GM23338 (cell line): Measurements from ENCODE around the gene KAT2B. TPM values are rescaled to one million over a fixed set of nuclear protein-coding genes. Genes with fewer than 3 reads are reported as not detected.

Experiments
- ATAC-seq: fragments of 200-7000 bp; cut with Tn5 transposase; 3 replicates; pipeline ENCODE4 v1.9.1; 2020
- DNase-seq: peaks from one replicate; pipeline ENCODE4 v3.0.0-alpha.2; 2015; ENCODE audit warnings: low spot score
- H2AFZ ChIP-seq: fragments of 200-600 bp; sonication (generic); 2 replicates; pipeline ENCODE4 v1.8.0; 2016; ENCODE audit warnings: antibody characterized with exemption, mild to moderate bottlenecking, moderate library complexity
- H3F3A ChIP-seq: fragments of 200-600 bp; sonication (generic); replicated peaks from 2 replicates; pipeline ENCODE4 v1.8.0; 2017; ENCODE audit warnings: antibody characterized with exemption, mixed run types, low read depth
- H3K27ac ChIP-seq: fragments of 200-600 bp; sonication (generic); 2 replicates; pipeline ENCODE4 v1.6.1; 2016; ENCODE audit warnings: low read depth
- H3K27me3 ChIP-seq: fragments of 200-600 bp; sonication (generic); 2 replicates; pipeline ENCODE4 v1.8.0; 2016; ENCODE audit warnings: mild to moderate bottlenecking, mixed run types, moderate library complexity; ENCODE audit not compliant: insufficient read depth
- H3K36me3 ChIP-seq: fragments of 200-600 bp; sonication (generic); 2 replicates; pipeline ENCODE4 v1.8.0; 2016; ENCODE audit warnings: mild to moderate bottlenecking; ENCODE audit not compliant: insufficient read depth
- H3K4me1 ChIP-seq: fragments of 200-600 bp; sonication (generic); 2 replicates; pipeline ENCODE4 v1.8.0; 2016; ENCODE audit warnings: mild to moderate bottlenecking, moderate library complexity; ENCODE audit not compliant: insufficient read depth
- H3K4me2 ChIP-seq: fragments of 200-600 bp; sonication (generic); 2 replicates; pipeline ENCODE4 v1.7.1; 2017; ENCODE audit warnings: mixed run types
- H3K4me3 ChIP-seq: fragments of 200-600 bp; sonication (generic); 2 replicates; pipeline ENCODE4 v1.6.1; 2016; ENCODE audit warnings: mixed run types
- H3K79me2 ChIP-seq: fragments of 200-600 bp; sonication (generic); replicated peaks from 2 replicates; pipeline ENCODE4 v1.8.0; 2017; ENCODE audit warnings: mild to moderate bottlenecking; ENCODE audit not compliant: insufficient read depth
- H3K9me2 ChIP-seq: fragments of 200-600 bp; sonication (generic); 2 replicates; pipeline ENCODE4 v1.8.0; 2017; ENCODE audit not compliant: insufficient read depth
- H4K20me1 ChIP-seq: fragments of 200-600 bp; sonication (generic); replicated peaks from 2 replicates; pipeline ENCODE4 v1.8.0; 2017; ENCODE audit warnings: mild to moderate bottlenecking; ENCODE audit not compliant: insufficient read depth
- H3K27ac Mint-ChIP-seq: 2 replicates; pipeline ENCODE4 v1.8.0; 2020; ENCODE audit warnings: inconsistent platforms, mild to moderate bottlenecking, moderate library complexity, mixed read lengths
- H3K27me3 Mint-ChIP-seq: 3 replicates; pipeline ENCODE4 v1.8.0; 2022; ENCODE audit warnings: low read depth, mild to moderate bottlenecking, moderate library complexity, mixed read lengths, inconsistent platforms; ENCODE audit not compliant: insufficient read depth, poor library complexity
- H3K36me3 Mint-ChIP-seq: 3 replicates; pipeline ENCODE4 v1.8.0; 2021; ENCODE audit warnings: low read depth, mild to moderate bottlenecking, inconsistent platforms, moderate library complexity, mixed read lengths
- H3K4me1 Mint-ChIP-seq: 3 replicates; pipeline ENCODE4 v1.8.0; 2020; ENCODE audit warnings: mild to moderate bottlenecking, inconsistent platforms, mixed read lengths
- H3K4me3 Mint-ChIP-seq: 3 replicates; pipeline ENCODE4 v1.8.0; 2021; ENCODE audit warnings: moderate library complexity, mild to moderate bottlenecking, inconsistent platforms, mixed read lengths
- H3K9me3 Mint-ChIP-seq: 3 replicates; pipeline ENCODE4 v1.8.0; 2020; ENCODE audit warnings: moderate library complexity, mild to moderate bottlenecking, inconsistent platforms, mixed read lengths
- CREB1 ChIP-seq: fragments of 250-450 bp; sonication (Bioruptor Pico); IDR thresholded peaks from 2 replicates; pipeline ENCODE4 v1.5.0; 2020; ENCODE audit warnings: low read depth, mild to moderate bottlenecking, moderate library complexity
- CTCF ChIP-seq, 2 experiments: fragments of 200-600 bp in 1 of 2; sonication (generic) in 1 of 2; conservative IDR thresholded peaks; 2 replicates each; pipeline versions ENCODE4 v1.5.1 to v1.6.1; 2016 to 2017; ENCODE audit warnings: antibody characterized with exemption in 2 of 2, low read depth in 2 of 2, mild to moderate bottlenecking in 2 of 2, moderate library complexity in 1 of 2
- ETS1 ChIP-seq: IDR thresholded peaks from 2 replicates; pipeline ENCODE4 v1.6.1; 2016; ENCODE audit warnings: antibody characterized with exemption
- EZH2 ChIP-seq: fragments of 200-600 bp; sonication (generic); IDR thresholded peaks from one replicate; pipeline ENCODE4 v1.8.0; 2017; ENCODE audit warnings: antibody characterized with exemption, mild to moderate bottlenecking, low read depth; ENCODE audit not compliant: unreplicated experiment
- EZH2phosphoT487 ChIP-seq: fragments of 200-600 bp; sonication (generic); IDR thresholded peaks from one replicate; pipeline ENCODE4 v1.8.1; 2018; ENCODE audit warnings: antibody characterized with exemption; ENCODE audit not compliant: unreplicated experiment
- JUNB ChIP-seq: IDR thresholded peaks from one replicate; pipeline ENCODE4 v1.6.1; 2016; ENCODE audit warnings: antibody characterized with exemption; ENCODE audit not compliant: unreplicated experiment
- NANOG ChIP-seq: IDR thresholded peaks from 2 replicates; pipeline ENCODE4 v1.6.1; 2016; ENCODE audit warnings: antibody characterized with exemption, borderline replicate concordance
- REST ChIP-seq: IDR thresholded peaks from one replicate; pipeline ENCODE4 v1.6.1; 2018; ENCODE audit warnings: antibody characterized with exemption; ENCODE audit not compliant: unreplicated experiment
- STAT1 ChIP-seq: IDR thresholded peaks from one replicate; pipeline ENCODE4 v1.6.1; 2016; ENCODE audit warnings: antibody characterized with exemption; ENCODE audit not compliant: unreplicated experiment
- ZNF114 ChIP-seq: fragments of 250-450 bp; sonication (Bioruptor Pico); IDR thresholded peaks from 2 replicates; pipeline ENCODE4 v1.5.0; 2020; ENCODE audit warnings: mild to moderate bottlenecking, moderate library complexity
- ZNF331 ChIP-seq: fragments of 250-450 bp; sonication (Bioruptor Pico); IDR thresholded peaks from 2 replicates; pipeline ENCODE4 v1.5.0; 2020; ENCODE audit warnings: low read depth, mild to moderate bottlenecking, moderate library complexity
- polyA plus RNA-seq: library from polyadenylated mRNA; unstranded; fragments of >200 nt; fragmentation: Nextera tagmentation; extraction: Ambion mirVana; gene quantifications from 2 replicates; pipeline ENCODE4 v1.2.1, GENCODE V29; 2016
- total RNA-seq: library from RNA; depleted of rRNA; stranded (reverse); fragments of >200 nt; shearing (Covaris generic); gene quantifications from 2 replicates; pipeline ENCODE4 v1.2.3, GENCODE V29; 2014

KAT2B gene
- total and polyA plus RNA-seq, 2 experiments from 2014 or later: 1.3 to 4.4 TPM

- TF ChIP-seq REST: no peak
- TF ChIP-seq CREB1 (CRISPR knock-in tag): no peak
- no peak for TF ChIP-seq NANOG
- TF ChIP-seq ZNF114 (CRISPR knock-in tag): no peak
- no peak for TF ChIP-seq EZH2phosphoT487
- TF ChIP-seq ETS1: no peak
- no peak for TF ChIP-seq STAT1
- TF ChIP-seq CTCF (conservative IDR thresholded peaks at IDR 0.05; ENCODE audit: low read depth in 2 of 2): no peak
- TF ChIP-seq JUNB: no peak
- no peak for TF ChIP-seq EZH2
- TF ChIP-seq ZNF331 (CRISPR knock-in tag): no peak
Measured at GRCh38 chr3:20064796-20065564, 24.7 kb downstream of the KAT2B start (continued).

- H2AFZ ChIP-seq: no peak overlapping the region
- H3K79me2 ChIP-seq: no peaks in the 10 kb centered on the region
- no peak overlapping the region for H3K4me3 Mint-ChIP-seq
- peaks cover 9% of the 10 kb centered on the region; the same call in 2 of the 3 replicates for H3K4me1 Mint-ChIP-seq
- no peaks in the 10 kb centered on the region for H3K9me2 ChIP-seq
- H3K27me3 ChIP-seq: peaks cover 26% of the 10 kb centered on the region
- H3K4me3 ChIP-seq: no peak overlapping the region
- H3K27ac ChIP-seq: no peak overlapping the region
- no peaks in the 10 kb centered on the region for H3F3A ChIP-seq
- no peak for ATAC-seq
- DNase-seq: no peak
- no peaks in the 10 kb centered on the region for H3K36me3 Mint-ChIP-seq
- H3K27me3 Mint-ChIP-seq: peaks cover 17% of the 10 kb centered on the region
- H4K20me1 ChIP-seq: no peaks in the 10 kb centered on the region; the same call in none of the 2 replicates
- no peak overlapping the region for H3K4me2 ChIP-seq
- peaks cover 6% of the 10 kb centered on the region; the same call in 1 of the 2 replicates for H3K4me1 ChIP-seq
- H3K9me3 Mint-ChIP-seq: no peaks in the 10 kb centered on the region; the same call in 2 of the 3 replicates
- no peaks in the 10 kb centered on the region for H3K36me3 ChIP-seq
- no peak overlapping the region for H3K27ac Mint-ChIP-seq
- no peak for TF ChIP-seq EZH2phosphoT487
- TF ChIP-seq NANOG: no peak
- no peak for TF ChIP-seq CREB1 (CRISPR knock-in tag)
- no peak for TF ChIP-seq REST
- TF ChIP-seq STAT1: no peak
- no peak for TF ChIP-seq ETS1
- no peak for TF ChIP-seq JUNB
- TF ChIP-seq CTCF (conservative IDR thresholded peaks at IDR 0.05; ENCODE audit: low read depth in 2 of 2): no peak
Measured at GRCh38 chr3:20066079-20066478, 25.8 kb downstream of the KAT2B start.
